ENCODE measurements around the gene USP17L28.
"Not testable (repeated sequence)": the region's sequence is repeated elsewhere in the genome, so short reads cannot be mapped to it uniquely, and the experiment has no call there.

Gene USP17L28, protein sequence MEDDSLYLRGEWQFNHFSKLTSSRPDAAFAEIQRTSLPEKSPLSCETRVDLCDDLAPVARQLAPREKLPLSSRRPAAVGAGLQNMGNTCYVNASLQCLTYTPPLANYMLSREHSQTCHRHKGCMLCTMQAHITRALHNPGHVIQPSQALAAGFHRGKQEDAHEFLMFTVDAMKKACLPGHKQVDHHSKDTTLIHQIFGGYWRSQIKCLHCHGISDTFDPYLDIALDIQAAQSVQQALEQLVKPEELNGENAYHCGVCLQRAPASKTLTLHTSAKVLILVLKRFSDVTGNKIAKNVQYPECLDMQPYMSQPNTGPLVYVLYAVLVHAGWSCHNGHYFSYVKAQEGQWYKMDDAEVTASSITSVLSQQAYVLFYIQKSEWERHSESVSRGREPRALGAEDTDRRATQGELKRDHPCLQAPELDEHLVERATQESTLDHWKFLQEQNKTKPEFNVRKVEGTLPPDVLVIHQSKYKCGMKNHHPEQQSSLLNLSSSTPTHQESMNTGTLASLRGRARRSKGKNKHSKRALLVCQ

DNA sequence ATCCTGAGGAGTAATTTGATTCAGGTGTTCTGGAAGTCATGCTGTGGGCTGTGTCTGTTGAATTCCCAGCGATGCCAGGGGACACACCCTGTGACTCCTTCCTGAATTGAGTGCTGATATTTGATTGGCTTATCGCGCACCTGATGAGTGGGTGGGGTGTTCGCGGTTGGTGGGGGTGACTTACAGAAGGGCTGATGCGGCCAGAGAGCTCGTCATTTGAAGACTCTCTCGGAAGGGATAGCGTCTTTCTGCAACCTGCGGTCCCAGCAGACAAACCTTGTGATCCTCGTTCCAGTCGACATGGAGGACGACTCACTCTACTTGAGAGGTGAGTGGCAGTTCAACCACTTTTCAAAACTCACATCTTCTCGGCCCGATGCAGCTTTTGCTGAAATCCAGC, at the start of gene USP17L28:
Gene USP17L28 (plus strand): TSS at position 301 of the 400 bp plus-strand sequence. CDS start 0 bp downstream, at position 301.
- H3K4me1 ChIP-seq (ENCODE audit: control insufficient read depth, insufficient read depth, low read length); H3K27ac ChIP-seq (ENCODE audit: low read depth, low read length); H3K36me3 ChIP-seq (ENCODE audit: control insufficient read depth, insufficient read depth, low read length); H3K27me3 ChIP-seq (ENCODE audit: control insufficient read depth, insufficient read depth, low read length); H3K9me3 ChIP-seq (ENCODE audit: control insufficient read depth, insufficient read depth, low read length); H3K9ac ChIP-seq (ENCODE audit: low read depth, low read length); H3K4me3 ChIP-seq (ENCODE audit: low read depth, low read length): not testable (repeated sequence)

DNA sequence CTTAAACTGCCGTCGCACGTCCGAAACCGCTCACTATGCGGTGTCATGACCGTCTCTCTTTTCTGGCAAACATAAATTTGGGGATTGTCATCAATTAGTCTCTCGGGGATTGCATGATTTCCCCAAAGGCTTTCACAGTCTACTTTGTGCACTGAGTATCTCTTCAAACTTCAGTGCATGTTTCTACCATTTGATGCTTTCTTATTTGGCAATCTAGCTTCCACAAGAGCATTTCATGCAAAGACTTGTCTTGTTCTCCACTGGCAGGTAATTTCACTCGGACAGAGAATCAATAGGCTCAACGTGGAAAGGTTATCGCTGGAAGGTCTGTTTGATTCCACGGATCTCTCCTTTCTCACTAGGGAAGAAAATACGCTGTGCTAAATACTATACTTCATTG, 24.5 kb upstream of the USP17L28 start:
- H3K9ac ChIP-seq (ENCODE audit: low read depth, low read length); H3K36me3 ChIP-seq (ENCODE audit: control insufficient read depth, insufficient read depth, low read length); H3K27ac ChIP-seq (ENCODE audit: low read depth, low read length); H3K9me3 ChIP-seq (ENCODE audit: control insufficient read depth, insufficient read depth, low read length); H3K27me3 ChIP-seq (ENCODE audit: control insufficient read depth, insufficient read depth, low read length); H3K4me1 ChIP-seq (ENCODE audit: control insufficient read depth, insufficient read depth, low read length); H3K4me3 ChIP-seq (ENCODE audit: low read depth, low read length): not testable (repeated sequence)

DNA sequence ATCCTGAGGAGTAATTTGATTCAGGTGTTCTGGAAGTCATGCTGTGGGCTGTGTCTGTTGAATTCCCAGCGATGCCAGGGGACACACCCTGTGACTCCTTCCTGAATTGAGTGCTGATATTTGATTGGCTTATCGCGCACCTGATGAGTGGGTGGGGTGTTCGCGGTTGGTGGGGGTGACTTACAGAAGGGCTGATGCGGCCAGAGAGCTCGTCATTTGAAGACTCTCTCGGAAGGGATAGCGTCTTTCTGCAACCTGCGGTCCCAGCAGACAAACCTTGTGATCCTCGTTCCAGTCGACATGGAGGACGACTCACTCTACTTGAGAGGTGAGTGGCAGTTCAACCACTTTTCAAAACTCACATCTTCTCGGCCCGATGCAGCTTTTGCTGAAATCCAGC, 23.8 kb upstream of the USP17L28 start, which contains the start of gene USP17L24:
Gene USP17L24 (plus strand): TSS at position 301 of the 400 bp plus-strand sequence. CDS start 0 bp downstream, at position 301.
- H3K4me3 ChIP-seq (ENCODE audit: low read depth, low read length); H3K27ac ChIP-seq (ENCODE audit: low read depth, low read length); H3K36me3 ChIP-seq (ENCODE audit: control insufficient read depth, insufficient read depth, low read length); H3K4me1 ChIP-seq (ENCODE audit: control insufficient read depth, insufficient read depth, low read length); H3K9ac ChIP-seq (ENCODE audit: low read depth, low read length); H3K27me3 ChIP-seq (ENCODE audit: control insufficient read depth, insufficient read depth, low read length); H3K9me3 ChIP-seq (ENCODE audit: control insufficient read depth, insufficient read depth, low read length): not testable (repeated sequence)

DNA sequence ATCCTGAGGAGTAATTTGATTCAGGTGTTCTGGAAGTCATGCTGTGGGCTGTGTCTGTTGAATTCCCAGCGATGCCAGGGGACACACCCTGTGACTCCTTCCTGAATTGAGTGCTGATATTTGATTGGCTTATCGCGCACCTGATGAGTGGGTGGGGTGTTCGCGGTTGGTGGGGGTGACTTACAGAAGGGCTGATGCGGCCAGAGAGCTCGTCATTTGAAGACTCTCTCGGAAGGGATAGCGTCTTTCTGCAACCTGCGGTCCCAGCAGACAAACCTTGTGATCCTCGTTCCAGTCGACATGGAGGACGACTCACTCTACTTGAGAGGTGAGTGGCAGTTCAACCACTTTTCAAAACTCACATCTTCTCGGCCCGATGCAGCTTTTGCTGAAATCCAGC, 19.1 kb upstream of the USP17L28 start, which contains the start of gene USP17L25:
Gene USP17L25 (plus strand): TSS at position 301 of the 400 bp plus-strand sequence. CDS start 0 bp downstream, at position 301.
- H3K4me1 ChIP-seq (ENCODE audit: control insufficient read depth, insufficient read depth, low read length); H3K27me3 ChIP-seq (ENCODE audit: control insufficient read depth, insufficient read depth, low read length); H3K9me3 ChIP-seq (ENCODE audit: control insufficient read depth, insufficient read depth, low read length); H3K4me3 ChIP-seq (ENCODE audit: low read depth, low read length); H3K27ac ChIP-seq (ENCODE audit: low read depth, low read length); H3K9ac ChIP-seq (ENCODE audit: low read depth, low read length); H3K36me3 ChIP-seq (ENCODE audit: control insufficient read depth, insufficient read depth, low read length): not testable (repeated sequence)

DNA sequence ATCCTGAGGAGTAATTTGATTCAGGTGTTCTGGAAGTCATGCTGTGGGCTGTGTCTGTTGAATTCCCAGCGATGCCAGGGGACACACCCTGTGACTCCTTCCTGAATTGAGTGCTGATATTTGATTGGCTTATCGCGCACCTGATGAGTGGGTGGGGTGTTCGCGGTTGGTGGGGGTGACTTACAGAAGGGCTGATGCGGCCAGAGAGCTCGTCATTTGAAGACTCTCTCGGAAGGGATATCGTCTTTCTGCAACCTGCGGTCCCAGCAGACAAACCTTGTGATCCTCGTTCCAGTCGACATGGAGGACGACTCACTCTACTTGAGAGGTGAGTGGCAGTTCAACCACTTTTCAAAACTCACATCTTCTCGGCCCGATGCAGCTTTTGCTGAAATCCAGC, 14.3 kb upstream of the USP17L28 start, which contains the start of gene USP17L26:
Gene USP17L26 (plus strand): TSS at position 301 of the 400 bp plus-strand sequence. CDS start 0 bp downstream, at position 301.
- not testable (repeated sequence) for H3K4me1 ChIP-seq (ENCODE audit: control insufficient read depth, insufficient read depth, low read length); H3K36me3 ChIP-seq (ENCODE audit: control insufficient read depth, insufficient read depth, low read length); H3K27me3 ChIP-seq (ENCODE audit: control insufficient read depth, insufficient read depth, low read length); H3K27ac ChIP-seq (ENCODE audit: low read depth, low read length); H3K9ac ChIP-seq (ENCODE audit: low read depth, low read length); H3K9me3 ChIP-seq (ENCODE audit: control insufficient read depth, insufficient read depth, low read length); H3K4me3 ChIP-seq (ENCODE audit: low read depth, low read length)

DNA sequence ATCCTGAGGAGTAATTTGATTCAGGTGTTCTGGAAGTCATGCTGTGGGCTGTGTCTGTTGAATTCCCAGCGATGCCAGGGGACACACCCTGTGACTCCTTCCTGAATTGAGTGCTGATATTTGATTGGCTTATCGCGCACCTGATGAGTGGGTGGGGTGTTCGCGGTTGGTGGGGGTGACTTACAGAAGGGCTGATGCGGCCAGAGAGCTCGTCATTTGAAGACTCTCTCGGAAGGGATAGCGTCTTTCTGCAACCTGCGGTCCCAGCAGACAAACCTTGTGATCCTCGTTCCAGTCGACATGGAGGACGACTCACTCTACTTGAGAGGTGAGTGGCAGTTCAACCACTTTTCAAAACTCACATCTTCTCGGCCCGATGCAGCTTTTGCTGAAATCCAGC, 9.6 kb upstream of the USP17L28 start, which contains the start of gene USP17L5:
Gene USP17L5 (plus strand): TSS at position 301 of the 400 bp plus-strand sequence. CDS start 0 bp downstream, at position 301.
- H3K27me3 ChIP-seq (ENCODE audit: control insufficient read depth, insufficient read depth, low read length); H3K4me3 ChIP-seq (ENCODE audit: low read depth, low read length); H3K4me1 ChIP-seq (ENCODE audit: control insufficient read depth, insufficient read depth, low read length); H3K27ac ChIP-seq (ENCODE audit: low read depth, low read length); H3K9ac ChIP-seq (ENCODE audit: low read depth, low read length); H3K36me3 ChIP-seq (ENCODE audit: control insufficient read depth, insufficient read depth, low read length); H3K9me3 ChIP-seq (ENCODE audit: control insufficient read depth, insufficient read depth, low read length): not testable (repeated sequence)

DNA sequence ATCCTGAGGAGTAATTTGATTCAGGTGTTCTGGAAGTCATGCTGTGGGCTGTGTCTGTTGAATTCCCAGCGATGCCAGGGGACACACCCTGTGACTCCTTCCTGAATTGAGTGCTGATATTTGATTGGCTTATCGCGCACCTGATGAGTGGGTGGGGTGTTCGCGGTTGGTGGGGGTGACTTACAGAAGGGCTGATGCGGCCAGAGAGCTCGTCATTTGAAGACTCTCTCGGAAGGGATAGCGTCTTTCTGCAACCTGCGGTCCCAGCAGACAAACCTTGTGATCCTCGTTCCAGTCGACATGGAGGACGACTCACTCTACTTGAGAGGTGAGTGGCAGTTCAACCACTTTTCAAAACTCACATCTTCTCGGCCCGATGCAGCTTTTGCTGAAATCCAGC, 4.8 kb upstream of the USP17L28 start, which contains the start of gene USP17L27:
Gene USP17L27 (plus strand): TSS at position 301 of the 400 bp plus-strand sequence. CDS start 0 bp downstream, at position 301.
- H3K27ac ChIP-seq (ENCODE audit: low read depth, low read length); H3K4me3 ChIP-seq (ENCODE audit: low read depth, low read length); H3K27me3 ChIP-seq (ENCODE audit: control insufficient read depth, insufficient read depth, low read length); H3K36me3 ChIP-seq (ENCODE audit: control insufficient read depth, insufficient read depth, low read length); H3K9me3 ChIP-seq (ENCODE audit: control insufficient read depth, insufficient read depth, low read length); H3K4me1 ChIP-seq (ENCODE audit: control insufficient read depth, insufficient read depth, low read length); H3K9ac ChIP-seq (ENCODE audit: low read depth, low read length): not testable (repeated sequence)

DNA sequence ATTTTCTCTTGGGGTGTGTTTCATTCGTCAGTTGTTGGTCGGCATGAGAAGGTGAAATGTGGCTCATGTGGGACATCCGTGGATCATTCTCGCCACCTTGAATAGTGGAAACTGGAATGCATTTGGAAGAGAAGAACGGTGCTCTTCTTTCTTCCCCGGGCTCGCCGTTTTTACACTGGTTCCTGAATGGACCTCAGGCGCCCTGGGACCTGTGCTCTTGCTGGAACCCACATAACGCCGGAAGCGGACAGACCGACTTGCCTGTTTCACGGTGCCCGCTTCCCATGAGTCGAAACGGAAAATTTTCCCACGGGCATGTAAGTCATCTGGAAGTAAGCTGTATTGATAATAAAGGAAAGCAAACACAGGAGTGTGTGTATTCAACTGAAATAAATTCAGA, 2.2 kb downstream of the USP17L28 start:
- H3K36me3 ChIP-seq (ENCODE audit: control insufficient read depth, insufficient read depth, low read length); H3K27me3 ChIP-seq (ENCODE audit: control insufficient read depth, insufficient read depth, low read length); H3K4me3 ChIP-seq (ENCODE audit: low read depth, low read length); H3K27ac ChIP-seq (ENCODE audit: low read depth, low read length); H3K9ac ChIP-seq (ENCODE audit: low read depth, low read length); H3K4me1 ChIP-seq (ENCODE audit: control insufficient read depth, insufficient read depth, low read length); H3K9me3 ChIP-seq (ENCODE audit: control insufficient read depth, insufficient read depth, low read length): not testable (repeated sequence)

DNA sequence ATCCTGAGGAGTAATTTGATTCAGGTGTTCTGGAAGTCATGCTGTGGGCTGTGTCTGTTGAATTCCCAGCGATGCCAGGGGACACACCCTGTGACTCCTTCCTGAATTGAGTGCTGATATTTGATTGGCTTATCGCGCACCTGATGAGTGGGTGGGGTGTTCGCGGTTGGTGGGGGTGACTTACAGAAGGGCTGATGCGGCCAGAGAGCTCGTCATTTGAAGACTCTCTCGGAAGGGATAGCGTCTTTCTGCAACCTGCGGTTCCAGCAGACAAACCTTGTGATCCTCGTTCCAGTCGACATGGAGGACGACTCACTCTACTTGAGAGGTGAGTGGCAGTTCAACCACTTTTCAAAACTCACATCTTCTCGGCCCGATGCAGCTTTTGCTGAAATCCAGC, 4.6 kb downstream of the USP17L28 start, which contains the start of gene USP17L29:
Gene USP17L29 (plus strand): TSS at position 301 of the 400 bp plus-strand sequence. CDS start 0 bp downstream, at position 301.
- H3K9ac ChIP-seq (ENCODE audit: low read depth, low read length); H3K9me3 ChIP-seq (ENCODE audit: control insufficient read depth, insufficient read depth, low read length); H3K4me1 ChIP-seq (ENCODE audit: control insufficient read depth, insufficient read depth, low read length); H3K27ac ChIP-seq (ENCODE audit: low read depth, low read length); H3K4me3 ChIP-seq (ENCODE audit: low read depth, low read length); H3K27me3 ChIP-seq (ENCODE audit: control insufficient read depth, insufficient read depth, low read length); H3K36me3 ChIP-seq (ENCODE audit: control insufficient read depth, insufficient read depth, low read length): not testable (repeated sequence)

DNA sequence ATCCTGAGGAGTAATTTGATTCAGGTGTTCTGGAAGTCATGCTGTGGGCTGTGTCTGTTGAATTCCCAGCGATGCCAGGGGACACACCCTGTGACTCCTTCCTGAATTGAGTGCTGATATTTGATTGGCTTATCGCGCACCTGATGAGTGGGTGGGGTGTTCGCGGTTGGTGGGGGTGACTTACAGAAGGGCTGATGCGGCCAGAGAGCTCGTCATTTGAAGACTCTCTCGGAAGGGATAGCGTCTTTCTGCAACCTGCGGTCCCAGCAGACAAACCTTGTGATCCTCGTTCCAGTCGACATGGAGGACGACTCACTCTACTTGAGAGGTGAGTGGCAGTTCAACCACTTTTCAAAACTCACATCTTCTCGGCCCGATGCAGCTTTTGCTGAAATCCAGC, 14.1 kb downstream of the USP17L28 start, which contains the start of gene USP17L30:
Gene USP17L30 (plus strand): TSS at position 301 of the 400 bp plus-strand sequence. CDS start 0 bp downstream, at position 301.
- H3K36me3 ChIP-seq (ENCODE audit: control insufficient read depth, insufficient read depth, low read length); H3K4me1 ChIP-seq (ENCODE audit: control insufficient read depth, insufficient read depth, low read length); H3K27me3 ChIP-seq (ENCODE audit: control insufficient read depth, insufficient read depth, low read length); H3K9ac ChIP-seq (ENCODE audit: low read depth, low read length); H3K9me3 ChIP-seq (ENCODE audit: control insufficient read depth, insufficient read depth, low read length); H3K4me3 ChIP-seq (ENCODE audit: low read depth, low read length); H3K27ac ChIP-seq (ENCODE audit: low read depth, low read length): not testable (repeated sequence)

DNA sequence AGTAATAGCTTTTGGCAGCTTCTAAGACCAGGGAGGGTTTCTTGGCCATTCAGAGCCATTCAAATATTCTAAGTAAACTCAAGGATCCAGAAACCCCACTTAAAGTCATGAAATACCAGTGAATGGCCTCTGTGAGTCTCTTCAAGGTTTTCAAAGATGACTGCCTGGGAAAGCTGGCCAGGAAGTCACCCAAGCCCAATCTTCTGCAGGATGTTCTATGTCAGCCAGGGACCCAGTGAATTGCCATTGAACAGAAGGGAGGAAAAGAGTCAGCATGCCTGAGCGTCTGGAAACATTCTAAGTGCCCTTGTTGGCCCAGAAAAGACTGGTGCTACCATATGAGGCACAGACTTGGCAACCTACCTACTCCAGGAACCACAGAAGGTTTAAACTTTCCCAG, 31.2 kb downstream of the USP17L28 start:
- H3K36me3 ChIP-seq (ENCODE audit: control insufficient read depth, insufficient read depth, low read length); H3K27me3 ChIP-seq (ENCODE audit: control insufficient read depth, insufficient read depth, low read length); H3K4me3 ChIP-seq (ENCODE audit: low read depth, low read length); H3K27ac ChIP-seq (ENCODE audit: low read depth, low read length); H3K9ac ChIP-seq (ENCODE audit: low read depth, low read length); H3K9me3 ChIP-seq (ENCODE audit: control insufficient read depth, insufficient read depth, low read length); H3K4me1 ChIP-seq (ENCODE audit: control insufficient read depth, insufficient read depth, low read length): not testable (repeated sequence)
